ENCODE results near the gene KIF1A. TPM values are rescaled to one million over a fixed set of nuclear protein-coding genes. Genes with fewer than 3 reads are reported as not detected.

Gene KIF1A
- total and polyA plus RNA-seq, 2 of the 13 experiments (the other 11 are each of a cell fraction or from before 2014, with no cell fraction given) = 0.01 TPM; not detected in 1

DNA sequence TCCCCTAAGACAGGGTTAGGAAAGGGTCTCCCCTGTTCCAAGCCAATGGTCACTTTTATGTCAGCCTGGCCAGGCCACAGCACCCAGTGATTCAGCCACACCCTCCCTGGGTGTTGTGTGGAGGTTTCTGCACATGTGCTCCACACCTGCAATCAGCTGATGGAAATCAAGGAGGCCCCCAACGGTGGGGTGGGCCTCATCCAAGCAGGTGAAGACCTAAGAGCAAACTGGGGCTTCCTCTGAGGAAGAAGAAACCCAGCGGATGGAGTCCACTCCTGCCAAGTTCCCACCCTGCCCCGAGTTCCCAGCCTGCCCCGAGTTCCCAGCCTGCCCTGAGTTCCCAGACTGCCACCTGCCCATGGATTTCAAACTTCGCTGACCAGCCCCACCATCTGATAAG is 55.4 kb downstream of the KIF1A start:
- H3K36me3 ChIP-seq (replicated peaks in 1 of 2; ENCODE audit: control insufficient read depth in 1 of 2, insufficient read depth in 2 of 2, low read length in 2 of 2) = no peaks in the 10 kb centered on the region
- in situ Hi-C loops (cut with HindIII; ENCODE audit: extremely low pct_ligation_motif_present, low pct_unique_long_range_greater_than_20kb) = no loop called here
- TF ChIP-seq MATR3 (CRISPR knock-in tag; IDR thresholded peaks at IDR 0.05) (no peak), ZNF24 (IDR thresholded peaks at IDR 0.05) (no peak), SETDB1 (CRISPR knock-in tag; IDR thresholded peaks at IDR 0.05; ENCODE audit: borderline replicate concordance) (no peak)
- POLR2A ChIA-PET = no interaction called here
- H3K79me2 ChIP-seq (ENCODE audit: insufficient read depth, low read length) = no peaks in the 10 kb centered on the region
- peaks cover 30 to 96% of the 10 kb centered on the region in 2 experiments; a peak in 4 of 5 replicates for H3K27me3 ChIP-seq (ENCODE audit: control insufficient read depth in 1 of 2, insufficient read depth in 2 of 2, low read length in 2 of 2)
- BruUV-seq (replicated peaks) = no TSS peak
- DNase-seq (ENCODE audit: low spot score) (no peak), ATAC-seq (no peak), FAIRE-seq (no peak)
- no peak overlapping the region for H3K27ac ChIP-seq (ENCODE audit: extremely low read length, insufficient read depth, low read length)
- CTCF ChIA-PET (ENCODE audit: low intra/inter-chr PET ratio, low total read pairs) = no interaction called here
- H3K9me3 ChIP-seq (ENCODE audit: low read length) = no peaks in the 10 kb centered on the region
- H3K4me2 ChIP-seq (ENCODE audit: low read depth, low read length) = no peak overlapping the region
- H4K20me1 ChIP-seq (ENCODE audit: insufficient read depth, low read length) = no peaks in the 10 kb centered on the region
- no peak overlapping the region for H2AFZ ChIP-seq (ENCODE audit: low read length)
- intact Hi-C loops (cut with micrococcal nuclease; ENCODE audit: unreplicated experiment) = no loop called here
- H3K4me1 ChIP-seq (ENCODE audit: insufficient read depth, low read length) = no peaks in the 10 kb centered on the region
- no peak overlapping the region for H3K4me3 ChIP-seq (replicated peaks in 1 of 3; ENCODE audit: insufficient read depth in 1 of 3, low read depth in 2 of 3, low read length in 3 of 3)
- no peak overlapping the region for H3K9ac ChIP-seq (ENCODE audit: insufficient read depth, low read depth, low read length)
- 6% methylated on average over 5 of the region's 5 CpGs for WGBS (ENCODE audit: low lambda C conversion rate)

DNA sequence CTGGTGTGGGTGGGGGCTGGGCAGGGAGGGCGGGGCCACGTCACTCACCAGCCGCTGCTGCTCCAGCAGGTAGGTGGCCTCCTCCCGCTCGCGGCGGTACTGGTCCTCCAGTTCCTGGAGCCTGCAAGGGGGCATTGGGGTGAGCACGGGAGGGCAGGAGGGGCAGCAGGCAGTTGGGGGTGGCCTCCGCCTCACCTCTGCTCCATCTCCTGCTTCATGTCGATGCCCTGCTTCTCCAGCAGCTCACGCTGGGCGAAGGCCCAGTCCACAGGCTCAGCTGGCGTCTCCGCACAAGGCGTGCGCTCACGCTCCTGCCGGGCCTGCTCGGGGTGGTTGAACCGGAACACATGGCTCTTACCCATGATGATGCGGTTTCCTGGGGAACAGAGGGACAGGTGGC is 57.0 kb downstream of the KIF1A start:
- no TSS peak for BruUV-seq (replicated peaks)
- FAIRE-seq = no peak
- intact Hi-C loops (cut with micrococcal nuclease; ENCODE audit: unreplicated experiment) = no loop called here
- no peak for TF ChIP-seq ZBTB42 (CRISPR knock-in tag; IDR thresholded peaks at IDR 0.05)
- TF ChIP-seq TOPORS (CRISPR knock-in tag; IDR thresholded peaks at IDR 0.05) = no peak
- no peak for TF ChIP-seq ZNF660 (CRISPR knock-in tag; IDR thresholded peaks at IDR 0.05; ENCODE audit: borderline replicate concordance, low read depth)
- TF ChIP-seq, protein P1, sequence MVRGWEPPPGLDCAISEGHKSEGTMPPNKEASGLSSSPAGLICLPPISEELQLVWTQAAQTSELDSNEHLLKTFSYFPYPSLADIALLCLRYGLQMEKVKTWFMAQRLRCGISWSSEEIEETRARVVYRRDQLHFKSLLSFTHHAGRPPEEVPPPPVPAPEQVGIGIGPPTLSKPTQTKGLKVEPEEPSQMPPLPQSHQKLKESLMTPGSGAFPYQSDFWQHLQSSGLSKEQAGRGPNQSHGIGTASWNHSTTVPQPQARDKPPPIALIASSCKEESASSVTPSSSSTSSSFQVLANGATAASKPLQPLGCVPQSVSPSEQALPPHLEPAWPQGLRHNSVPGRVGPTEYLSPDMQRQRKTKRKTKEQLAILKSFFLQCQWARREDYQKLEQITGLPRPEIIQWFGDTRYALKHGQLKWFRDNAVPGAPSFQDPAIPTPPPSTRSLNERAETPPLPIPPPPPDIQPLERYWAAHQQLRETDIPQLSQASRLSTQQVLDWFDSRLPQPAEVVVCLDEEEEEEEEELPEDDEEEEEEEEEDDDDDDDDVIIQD (CRISPR knock-in tag; IDR thresholded peaks at IDR 0.05; ENCODE audit: low read depth) = no peak
- TF ChIP-seq BHLHE40 (IDR thresholded peaks at IDR 0.05; ENCODE audit: low read length) = no peak
- TF ChIP-seq TRIM24 (CRISPR knock-in tag; IDR thresholded peaks at IDR 0.05) = no peak
- TF ChIP-seq, protein P2, sequence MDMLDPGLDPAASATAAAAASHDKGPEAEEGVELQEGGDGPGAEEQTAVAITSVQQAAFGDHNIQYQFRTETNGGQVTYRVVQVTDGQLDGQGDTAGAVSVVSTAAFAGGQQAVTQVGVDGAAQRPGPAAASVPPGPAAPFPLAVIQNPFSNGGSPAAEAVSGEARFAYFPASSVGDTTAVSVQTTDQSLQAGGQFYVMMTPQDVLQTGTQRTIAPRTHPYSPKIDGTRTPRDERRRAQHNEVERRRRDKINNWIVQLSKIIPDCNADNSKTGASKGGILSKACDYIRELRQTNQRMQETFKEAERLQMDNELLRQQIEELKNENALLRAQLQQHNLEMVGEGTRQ (IDR thresholded peaks at IDR 0.05; ENCODE audit: low read depth, low read length) = no peak
- TF ChIP-seq, protein P2 (CRISPR knock-in tag; IDR thresholded peaks at IDR 0.05; ENCODE audit: borderline replicate concordance) = no peak
- TF ChIP-seq, protein P3, sequence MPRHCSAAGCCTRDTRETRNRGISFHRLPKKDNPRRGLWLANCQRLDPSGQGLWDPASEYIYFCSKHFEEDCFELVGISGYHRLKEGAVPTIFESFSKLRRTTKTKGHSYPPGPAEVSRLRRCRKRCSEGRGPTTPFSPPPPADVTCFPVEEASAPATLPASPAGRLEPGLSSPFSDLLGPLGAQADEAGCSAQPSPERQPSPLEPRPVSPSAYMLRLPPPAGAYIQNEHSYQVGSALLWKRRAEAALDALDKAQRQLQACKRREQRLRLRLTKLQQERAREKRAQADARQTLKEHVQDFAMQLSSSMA (CRISPR knock-in tag; IDR thresholded peaks at IDR 0.05) = no peak
- TF ChIP-seq, protein P4, sequence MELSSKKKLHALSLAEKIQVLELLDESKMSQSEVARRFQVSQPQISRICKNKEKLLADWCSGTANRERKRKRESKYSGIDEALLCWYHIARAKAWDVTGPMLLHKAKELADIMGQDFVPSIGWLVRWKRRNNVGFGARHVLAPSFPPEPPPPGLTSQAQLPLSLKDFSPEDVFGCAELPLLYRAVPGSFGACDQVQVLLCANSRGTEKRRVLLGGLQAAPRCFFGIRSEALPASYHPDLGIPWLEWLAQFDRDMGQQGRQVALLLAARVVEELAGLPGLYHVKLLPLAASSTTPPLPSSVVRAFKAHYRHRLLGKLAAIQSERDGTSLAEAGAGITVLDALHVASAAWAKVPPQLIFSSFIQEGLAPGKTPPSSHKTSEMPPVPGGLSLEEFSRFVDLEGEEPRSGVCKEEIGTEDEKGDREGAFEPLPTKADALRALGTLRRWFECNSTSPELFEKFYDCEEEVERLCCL (CRISPR knock-in tag; IDR thresholded peaks at IDR 0.05; ENCODE audit: borderline replicate concordance) = no peak
- no peak for TF ChIP-seq ZMYM4 (CRISPR knock-in tag; IDR thresholded peaks at IDR 0.05)
- TF ChIP-seq PPARG (CRISPR knock-in tag; conservative IDR thresholded peaks at IDR 0.05) = no peak

More for the DNA sequence above, 57.0 kb downstream of the KIF1A start:
- ChIA-PET CTCF (ENCODE audit: low intra/inter-chr PET ratio, low total read pairs) (no interaction called here), POLR2A (no interaction called here)
- H3K27me3 ChIP-seq (ENCODE audit: control insufficient read depth in 1 of 2, insufficient read depth in 2 of 2, low read length in 2 of 2) = peaks cover 31 to 96% of the 10 kb centered on the region in 2 experiments; a peak in 4 of 5 replicates
- H3K4me1 ChIP-seq (ENCODE audit: insufficient read depth, low read length) = no peaks in the 10 kb centered on the region
- H3K9ac ChIP-seq (ENCODE audit: insufficient read depth, low read depth, low read length) = no peak overlapping the region
- no peaks in the 10 kb centered on the region for H3K36me3 ChIP-seq (replicated peaks in 1 of 2; ENCODE audit: control insufficient read depth in 1 of 2, insufficient read depth in 2 of 2, low read length in 2 of 2)
- DNase-seq (ENCODE audit: low spot score) = no peak
- in situ Hi-C loops (cut with HindIII; ENCODE audit: extremely low pct_ligation_motif_present, low pct_unique_long_range_greater_than_20kb) = no loop called here
- no peak for ATAC-seq
- H3K79me2 ChIP-seq (ENCODE audit: insufficient read depth, low read length) = no peaks in the 10 kb centered on the region
- WGBS (ENCODE audit: low lambda C conversion rate) = 49% methylated on average over 17 of the region's 21 CpGs
- no peak overlapping the region for H3K4me2 ChIP-seq (ENCODE audit: low read depth, low read length)
- H3K27ac ChIP-seq (ENCODE audit: extremely low read length, insufficient read depth, low read length) = no peak overlapping the region
- H2AFZ ChIP-seq (ENCODE audit: low read length) = no peak overlapping the region
- H4K20me1 ChIP-seq (ENCODE audit: insufficient read depth, low read length) = no peaks in the 10 kb centered on the region
- no peaks in the 10 kb centered on the region for H3K9me3 ChIP-seq (ENCODE audit: low read length)
- H3K4me3 ChIP-seq (replicated peaks in 1 of 3; ENCODE audit: insufficient read depth in 1 of 3, low read depth in 2 of 3, low read length in 3 of 3) = no peak overlapping the region
